ENCODE data around the gene ASIP. TPM values are rescaled to one million over a fixed set of nuclear protein-coding genes. Genes with fewer than 3 reads are reported as not detected.
"Not testable (repeated sequence)": the region's sequence is repeated elsewhere in the genome, so short reads cannot be mapped to it uniquely, and the experiment has no call there.

The ASIP gene, protein sequence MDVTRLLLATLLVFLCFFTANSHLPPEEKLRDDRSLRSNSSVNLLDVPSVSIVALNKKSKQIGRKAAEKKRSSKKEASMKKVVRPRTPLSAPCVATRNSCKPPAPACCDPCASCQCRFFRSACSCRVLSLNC
- not detected in 2 replicates for total RNA-seq (2014; rRNA removed; shearing (Covaris generic))

DNA sequence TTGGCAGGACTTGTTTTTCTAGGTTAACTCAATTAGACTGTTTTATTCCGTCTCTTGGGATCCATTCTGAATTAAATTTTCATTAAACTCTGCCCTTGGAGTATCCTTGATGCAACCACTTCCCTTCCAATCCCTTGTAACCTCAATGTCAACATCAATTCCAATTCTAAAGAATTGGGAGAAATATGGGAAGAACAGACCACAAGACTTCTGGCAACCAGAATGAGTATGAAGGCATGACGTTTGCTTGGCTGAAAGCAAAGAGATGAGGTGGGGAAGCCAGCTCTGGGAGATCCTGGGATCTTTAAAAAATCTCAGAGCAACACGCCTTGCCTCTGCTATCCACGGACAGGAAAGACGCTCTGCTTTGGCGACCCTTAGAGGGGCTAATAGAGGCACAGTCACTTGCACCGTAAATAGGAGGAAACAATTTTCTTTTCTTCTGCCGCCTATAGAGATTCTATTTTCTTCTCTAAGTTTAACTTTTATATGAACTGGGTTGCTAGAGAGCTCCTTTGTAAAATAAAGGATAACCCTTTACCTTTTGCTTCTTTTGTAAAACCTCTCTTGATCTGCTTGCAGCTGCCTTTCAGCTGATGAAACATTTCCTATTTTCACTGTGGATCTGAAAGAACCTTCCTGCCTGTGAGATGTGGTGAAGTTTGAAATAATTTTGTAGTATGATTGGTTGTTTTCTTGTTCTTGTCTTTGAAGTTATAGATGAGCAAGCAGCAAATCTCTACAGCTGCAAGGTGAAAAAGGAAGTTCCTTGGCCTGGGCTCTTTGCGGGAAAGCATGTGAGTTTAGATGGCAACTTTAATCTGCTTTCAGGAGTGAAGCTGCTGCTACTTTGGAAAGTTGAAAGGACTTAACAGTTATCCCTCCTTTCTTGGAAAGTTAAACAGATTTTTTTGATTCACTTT lies at the start of gene ASIP:
Gene ASIP (plus strand): TSS at position 731 of the 923 bp plus-strand sequence. CDS start 18,952 bp downstream, outside the sequence.
- no peak for DNase-seq

DNA sequence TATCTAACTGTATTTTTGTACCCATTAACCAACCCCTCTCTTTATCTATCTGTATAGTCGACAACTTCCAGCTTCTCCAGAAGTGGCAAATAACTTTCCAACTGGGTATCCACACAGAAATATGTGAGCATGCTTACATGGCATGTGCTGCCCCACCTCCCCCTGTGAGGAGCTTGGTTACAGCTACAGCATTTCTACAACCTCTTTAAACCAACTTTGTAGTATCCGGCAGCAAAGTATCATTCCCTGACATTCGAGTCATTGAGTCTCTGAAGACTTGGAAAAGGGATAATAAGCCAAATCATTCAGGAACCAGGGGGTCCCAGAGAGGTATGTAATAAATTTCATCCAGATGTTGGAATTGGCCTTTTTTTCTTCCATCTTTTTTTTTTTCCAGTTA lies 48.2 kb upstream of the ASIP start:
- DNase-seq: no peak
- Histone ChIP-seq H3K27me3 (ENCODE audit: control insufficient read depth, insufficient read depth, low read length) (no peaks in the 10 kb centered on the region), H3K4me3 (ENCODE audit: insufficient read depth, low read depth, low read length) (no peak overlapping the region), H3K36me3 (replicated peaks; ENCODE audit: control insufficient read depth, insufficient read depth, low read length) (no peaks in the 10 kb centered on the region)

More for the DNA sequence above, at the start of gene ASIP:
- Histone ChIP-seq H3K4me3 (ENCODE audit: insufficient read depth, low read depth, low read length) (no peak within 1 kb of the TSS), H3K36me3 (replicated peaks; ENCODE audit: control insufficient read depth, insufficient read depth, low read length) (no peaks in the 10 kb centered on the region), H3K27me3 (ENCODE audit: control insufficient read depth, insufficient read depth, low read length) (no peaks in the 10 kb centered on the region)

DNA sequence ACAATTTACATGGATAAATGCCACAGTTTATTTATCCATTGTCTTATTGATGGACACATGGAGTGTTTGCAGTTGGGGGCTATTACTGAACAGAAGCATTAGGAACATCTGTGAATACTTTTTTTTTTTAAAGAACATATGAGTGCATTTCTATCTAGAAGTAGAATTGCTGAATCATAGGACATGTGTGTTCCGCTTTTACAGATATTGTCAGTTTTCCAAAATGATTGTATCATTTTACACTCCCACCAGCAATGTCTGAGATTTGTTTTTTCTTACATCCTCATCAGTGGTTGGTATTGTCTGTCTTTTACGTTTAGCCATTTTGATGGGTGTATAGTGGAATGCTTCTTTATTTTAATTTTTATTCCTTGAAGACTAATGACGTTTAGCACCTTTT lies 42.0 kb upstream of the ASIP start:
- Histone ChIP-seq H3K27me3 (ENCODE audit: control insufficient read depth, insufficient read depth, low read length) (no peaks in the 10 kb centered on the region), H3K4me3 (ENCODE audit: insufficient read depth, low read depth, low read length) (no peak overlapping the region), H3K36me3 (replicated peaks; ENCODE audit: control insufficient read depth, insufficient read depth, low read length) (no peaks in the 10 kb centered on the region)
- no peak for DNase-seq

- Histone ChIP-seq H3K27me3 (ENCODE audit: control insufficient read depth, insufficient read depth, low read length) (no peaks in the 10 kb centered on the region), H3K4me3 (ENCODE audit: insufficient read depth, low read depth, low read length) (no peak overlapping the region), H3K36me3 (replicated peaks; ENCODE audit: control insufficient read depth, insufficient read depth, low read length) (no peaks in the 10 kb centered on the region)
- DNase-seq: no peak
Measured at GRCh38 chr20:34200023-34200422, 41.2 kb upstream of the ASIP start.

- DNase-seq: no peak
- Histone ChIP-seq H3K36me3 (replicated peaks; ENCODE audit: control insufficient read depth, insufficient read depth, low read length) (no peaks in the 10 kb centered on the region), H3K27me3 (ENCODE audit: control insufficient read depth, insufficient read depth, low read length) (no peaks in the 10 kb centered on the region), H3K4me3 (ENCODE audit: insufficient read depth, low read depth, low read length) (no peak overlapping the region)
Measured at GRCh38 chr20:34201531-34201930, 39.7 kb upstream of the ASIP start.

DNA sequence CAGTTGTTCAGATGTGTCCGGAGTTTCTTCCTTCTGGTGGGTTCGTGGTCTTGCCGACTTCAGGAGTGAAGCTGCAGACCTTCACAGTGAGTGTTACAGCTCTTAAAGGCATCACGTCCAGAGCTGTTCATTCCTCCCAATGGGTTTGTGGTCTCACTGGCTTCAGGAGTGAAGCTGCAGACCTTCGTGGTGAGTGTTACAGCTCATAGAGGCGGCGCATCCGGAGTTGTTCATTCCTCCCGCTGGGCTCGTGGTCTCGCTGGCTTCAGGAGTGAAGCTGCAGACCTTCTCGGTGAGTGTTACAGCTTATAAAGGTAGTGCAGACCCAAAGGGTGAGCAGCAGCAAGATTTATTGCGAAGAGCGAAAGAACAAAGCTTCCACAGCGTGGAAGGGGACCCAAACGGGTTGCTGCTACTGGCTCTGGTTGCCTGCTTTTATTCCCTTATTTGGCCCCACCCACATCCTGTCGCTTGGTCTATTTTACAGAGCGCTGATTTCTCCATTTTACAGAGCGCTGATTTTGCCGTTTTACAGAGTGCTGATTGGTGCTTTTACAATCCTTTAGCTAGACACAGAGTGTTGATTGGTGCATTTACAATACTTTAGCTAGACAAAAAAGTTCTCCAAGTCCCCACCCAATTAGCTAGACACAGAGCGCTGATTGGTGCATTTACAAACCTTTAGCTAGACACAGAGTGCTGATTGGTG lies 35.9 kb upstream of the ASIP start:
- H3K27me3 ChIP-seq (ENCODE audit: control insufficient read depth, insufficient read depth, low read length); DNase-seq; H3K36me3 ChIP-seq (replicated peaks; ENCODE audit: control insufficient read depth, insufficient read depth, low read length); H3K4me3 ChIP-seq (ENCODE audit: insufficient read depth, low read depth, low read length): not testable (repeated sequence)

DNA sequence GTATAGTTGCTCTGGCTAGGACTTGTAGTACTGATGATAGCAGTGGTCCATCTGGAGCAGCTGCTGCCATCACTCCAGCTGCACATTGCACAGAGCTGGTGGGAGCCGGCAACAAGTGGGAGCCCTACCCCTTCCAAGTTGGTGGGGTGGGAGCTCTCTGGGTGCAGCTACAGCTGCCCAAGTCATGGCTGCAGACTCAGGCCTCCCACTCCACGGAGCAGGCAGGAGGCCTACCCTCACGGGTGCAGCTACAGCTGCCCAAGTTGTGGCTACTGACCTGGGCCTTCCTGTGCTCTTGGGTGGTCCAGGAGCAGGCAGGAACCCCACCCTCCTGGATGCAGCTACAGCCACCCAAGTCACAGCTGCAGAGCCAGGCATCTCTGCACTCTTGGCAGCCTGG lies 32.1 kb upstream of the ASIP start:
- Histone ChIP-seq H3K36me3 (replicated peaks; ENCODE audit: control insufficient read depth, insufficient read depth, low read length) (no peaks in the 10 kb centered on the region), H3K27me3 (ENCODE audit: control insufficient read depth, insufficient read depth, low read length) (no peaks in the 10 kb centered on the region; the same call in 1 of the 2 replicates), H3K4me3 (ENCODE audit: insufficient read depth, low read depth, low read length) (no peak overlapping the region)
- no peak for DNase-seq

GRCh38 chr20:34210271-34210670 lies 31.0 kb upstream of the ASIP start:
- Histone ChIP-seq H3K27me3 (ENCODE audit: control insufficient read depth, insufficient read depth, low read length) (peaks cover 4% of the 10 kb centered on the region), H3K4me3 (ENCODE audit: insufficient read depth, low read depth, low read length) (no peak overlapping the region), H3K36me3 (replicated peaks; ENCODE audit: control insufficient read depth, insufficient read depth, low read length) (no peaks in the 10 kb centered on the region)
- DNase-seq: no peak

DNA sequence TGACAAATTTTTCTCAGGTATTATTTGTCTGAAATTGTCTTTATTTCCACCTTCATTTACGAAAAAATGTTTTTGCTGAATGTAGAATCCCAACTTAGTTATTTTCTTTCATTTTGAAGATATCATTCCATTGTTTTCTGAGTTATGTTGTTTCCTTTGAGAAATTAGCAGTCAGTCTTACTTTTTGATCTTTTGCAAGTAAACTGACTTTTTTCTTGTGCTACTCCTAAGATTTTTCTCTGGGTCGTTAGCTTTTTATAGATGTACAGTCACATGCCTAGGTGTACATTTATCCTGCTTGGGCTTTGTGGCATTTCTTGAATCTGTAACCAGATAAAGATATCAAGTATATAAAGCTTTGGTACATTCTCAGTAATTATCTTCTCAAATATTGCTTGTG lies 29.6 kb upstream of the ASIP start:
- H3K27me3 ChIP-seq (ENCODE audit: control insufficient read depth, insufficient read depth, low read length): peaks cover 11% of the 10 kb centered on the region
- H3K36me3 ChIP-seq (replicated peaks; ENCODE audit: control insufficient read depth, insufficient read depth, low read length): no peaks in the 10 kb centered on the region
- DNase-seq: no peak
- H3K4me3 ChIP-seq (ENCODE audit: insufficient read depth, low read depth, low read length): no peak overlapping the region

DNA sequence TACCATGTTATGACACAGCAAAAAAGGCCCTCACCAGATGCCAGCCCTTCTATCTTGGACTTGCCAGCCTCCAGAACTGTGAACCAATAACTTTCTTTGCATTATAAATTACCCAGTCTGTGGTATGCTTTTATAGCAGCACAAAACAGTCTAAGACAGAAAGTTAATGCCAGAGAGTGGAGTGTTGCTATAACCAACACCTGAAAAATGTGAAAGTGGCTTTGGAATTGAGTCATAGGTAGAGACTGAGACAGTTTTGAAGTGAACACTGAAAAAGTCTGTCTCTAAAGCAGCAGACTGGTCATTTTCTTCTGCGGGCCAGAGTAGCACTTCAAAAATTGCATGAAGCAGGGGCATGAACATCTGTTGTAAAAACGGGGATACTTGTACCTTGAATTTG lies 28.0 kb upstream of the ASIP start:
- Histone ChIP-seq H3K27me3 (ENCODE audit: control insufficient read depth, insufficient read depth, low read length) (peaks cover 11% of the 10 kb centered on the region), H3K4me3 (ENCODE audit: insufficient read depth, low read depth, low read length) (no peak overlapping the region), H3K36me3 (replicated peaks; ENCODE audit: control insufficient read depth, insufficient read depth, low read length) (no peaks in the 10 kb centered on the region)
- DNase-seq: no peak

DNA sequence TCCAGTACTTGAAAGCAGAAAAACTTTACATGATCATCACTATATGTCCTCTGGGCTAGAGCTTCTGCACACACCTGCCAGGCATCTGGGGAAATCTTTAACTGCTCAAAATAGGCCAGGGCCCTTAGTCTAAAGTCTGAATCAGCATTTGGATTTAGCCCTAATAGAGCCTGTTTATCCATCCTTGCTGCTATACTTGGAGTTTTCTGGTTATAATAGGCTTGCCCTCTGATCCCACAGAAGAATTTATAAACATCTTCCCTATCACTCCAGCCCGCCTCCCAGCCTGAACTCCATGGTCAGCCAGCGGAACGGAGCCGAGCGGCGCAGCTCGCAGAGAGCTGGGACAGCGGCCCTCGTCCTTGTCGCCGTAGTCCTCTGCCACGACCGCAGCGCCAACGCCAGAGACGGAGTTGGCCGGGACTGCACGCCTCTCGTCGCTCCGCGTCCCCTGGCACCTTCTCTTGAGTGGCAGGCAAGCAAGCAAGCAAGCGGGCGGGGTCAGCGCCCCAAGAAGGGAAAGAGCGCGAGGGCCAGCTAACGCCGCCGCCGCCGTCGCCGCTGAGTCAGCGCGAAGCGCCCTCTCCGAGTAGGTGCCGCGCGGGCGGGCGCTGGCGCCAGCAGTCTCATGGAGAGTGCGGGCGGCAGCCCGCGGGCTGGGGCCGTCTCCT lies 25.4 kb upstream of the ASIP start:
- DNase-seq: peak; percentile 89
- Histone ChIP-seq H3K4me3 (ENCODE audit: insufficient read depth, low read depth, low read length) (peak overlapping the region; percentile 59), H3K27me3 (ENCODE audit: control insufficient read depth, insufficient read depth, low read length) (peaks cover 11% of the 10 kb centered on the region), H3K36me3 (replicated peaks; ENCODE audit: control insufficient read depth, insufficient read depth, low read length) (no peaks in the 10 kb centered on the region)

DNA sequence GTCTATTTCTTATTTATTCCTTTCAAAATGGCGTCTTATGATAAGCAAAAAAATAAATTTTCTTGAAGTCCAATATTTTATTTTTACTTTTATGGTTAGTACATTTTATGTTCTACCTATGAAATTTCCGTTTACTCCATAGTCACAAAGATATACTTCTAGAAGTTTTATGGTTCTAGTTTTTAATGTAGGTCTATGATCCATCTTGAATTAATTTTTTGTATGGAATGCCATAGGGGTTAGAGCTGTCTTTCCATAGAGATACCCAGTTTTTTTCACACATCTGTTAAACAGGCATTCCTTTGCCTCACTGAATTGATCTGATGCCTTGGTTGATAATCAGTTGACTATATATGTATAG lies 24.9 kb upstream of the ASIP start:
- no peaks in the 10 kb centered on the region for H3K36me3 ChIP-seq (replicated peaks; ENCODE audit: control insufficient read depth, insufficient read depth, low read length)
- peaks cover 11% of the 10 kb centered on the region for H3K27me3 ChIP-seq (ENCODE audit: control insufficient read depth, insufficient read depth, low read length)
- DNase-seq: no peak

GRCh38 chr20:34220561-34220960 lies 20.7 kb upstream of the ASIP start:
- Histone ChIP-seq H3K27me3 (ENCODE audit: control insufficient read depth, insufficient read depth, low read length) (peaks cover 5% of the 10 kb centered on the region; the same call in 1 of the 2 replicates), H3K36me3 (replicated peaks; ENCODE audit: control insufficient read depth, insufficient read depth, low read length) (no peaks in the 10 kb centered on the region), H3K4me3 (ENCODE audit: insufficient read depth, low read depth, low read length) (no peak overlapping the region)
- no peak for DNase-seq

More for the DNA sequence above, 24.9 kb upstream of the ASIP start:
- H3K4me3 ChIP-seq (ENCODE audit: insufficient read depth, low read depth, low read length): peak overlapping the region; percentile 59

- no peak overlapping the region for H3K4me3 ChIP-seq (ENCODE audit: insufficient read depth, low read depth, low read length)
- H3K36me3 ChIP-seq (replicated peaks; ENCODE audit: control insufficient read depth, insufficient read depth, low read length): no peaks in the 10 kb centered on the region
- H3K27me3 ChIP-seq (ENCODE audit: control insufficient read depth, insufficient read depth, low read length): no peaks in the 10 kb centered on the region
- DNase-seq: no peak
Measured at GRCh38 chr20:34222208-34222607, 19.0 kb upstream of the ASIP start.

All from H7 (cell line).